HG03558 (cell line): ENCODE data around the gene PIGH.
"Not testable (repeated sequence)": the region's sequence is repeated elsewhere in the genome, so short reads cannot be mapped to it uniquely, and the experiment has no call there.

Experiments used
- ATAC-seq: cut with Tn5 transposase; IDR thresholded peaks from one replicate; pipeline ENCODE4 v1.9.1; 2021; ENCODE audit warnings: moderate number of reproducible peaks; ENCODE audit not compliant: unreplicated experiment; ENCODE audit errors: extremely low read depth

PIGH gene

GRCh38 chr14:67555518-67556090 is 44.5 kb downstream of the PIGH start:
- no peak for ATAC-seq

GRCh38 chr14:67554341-67554740 is 45.7 kb downstream of the PIGH start:
- ATAC-seq: no peak

- ATAC-seq: no peak
Observed at GRCh38 chr14:67553547-67553946, 46.5 kb downstream of the PIGH start.

GRCh38 chr14:67551940-67552339 is 48.1 kb downstream of the PIGH start:
- no peak for ATAC-seq

- no peak for ATAC-seq
Observed at GRCh38 chr14:67551123-67551522, 48.9 kb downstream of the PIGH start.

GRCh38 chr14:67549734-67550133 is 50.3 kb downstream of the PIGH start:
- no peak for ATAC-seq

- no peak for ATAC-seq
Observed at GRCh38 chr14:67547224-67547780, 52.8 kb downstream of the PIGH start.

GRCh38 chr14:67544590-67544989 is 55.5 kb downstream of the PIGH start:
- no peak for ATAC-seq

GRCh38 chr14:67542620-67543019 is 57.4 kb downstream of the PIGH start:
- ATAC-seq: not testable (repeated sequence)

- no peak for ATAC-seq
Observed at GRCh38 chr14:67541448-67542387, 58.4 kb downstream of the PIGH start.
